ENCODE results near the gene TPK1.

GRCh38 chr7:144763291-144763690 lies 72.6 kb downstream of the TPK1 start:
- TF ChIP-seq CTCF (IDR thresholded peaks at IDR 0.05) (no peak), POLR2A (IDR thresholded peaks at IDR 0.05) (no peak)

Data from right lobe of liver (tissue), 4 donors.